Caco-2 (cell line): ENCODE measurements around the gene KCNT2. TPM values are rescaled to one million over a fixed set of nuclear protein-coding genes. Genes with fewer than 3 reads are reported as not detected.

ENCODE experiments used
- BruUV-seq: library from RNA; stranded (reverse); fragments of 400-500 nt; replicated peaks from 2 replicates; lab custom pipeline; 2021; lab: Mats Ljungman, UMichigan
- CTCF ChIA-PET: fragments of 300-600 bp; sonication (Branson Sonifier 250); formaldehyde crosslinking; loops from one replicate; lab custom pipeline; 2022; ENCODE audit warnings: antibody characterized with exemption; lab: Charles Lee
- POLR2A ChIA-PET: fragments of 300-600 bp; sonication (Branson Sonifier 250); formaldehyde crosslinking; loops from one replicate; lab custom pipeline; 2022; ENCODE audit warnings: antibody characterized with exemption; lab: Charles Lee
- DNase-seq, 2 experiments: peaks; one replicate each; pipeline versions ENCODE4 v3.0.0 to v3.0.0-alpha.2; 2020 to 2022
- H3K27me3 ChIP-seq: replicated peaks from 2 replicates; pipeline ENCODE4 v1.6.0; 2011; ENCODE audit warnings: low read length; ENCODE audit not compliant: control insufficient read depth, insufficient read depth
- H3K36me3 ChIP-seq: 2 replicates; pipeline ENCODE4 v1.5.1; 2011; ENCODE audit warnings: low read length; ENCODE audit not compliant: control insufficient read depth, insufficient read depth
- H3K4me1 ChIP-seq: fragments of 250-450 bp; sonication (Bioruptor Pico); 2 replicates; pipeline ENCODE4 v1.5.1; 2020; ENCODE audit warnings: mild to moderate bottlenecking
- H3K4me3 ChIP-seq: 2 replicates; pipeline ENCODE4 v1.5.1; 2011; ENCODE audit warnings: low read depth, mild to moderate bottlenecking, control low read depth, low read length
- H3K9me3 ChIP-seq: fragments of 250-450 bp; sonication (Bioruptor Pico); 2 replicates; pipeline ENCODE4 v1.5.1; 2020; ENCODE audit warnings: mild to moderate bottlenecking, moderate library complexity
- H3K27ac Mint-ChIP-seq: one replicate; pipeline ENCODE4 v1.8.0; 2022; ENCODE audit warnings: mixed read lengths; ENCODE audit not compliant: unreplicated experiment
- H3K27me3 Mint-ChIP-seq: one replicate; pipeline ENCODE4 v1.8.0; 2022; ENCODE audit warnings: mixed read lengths; ENCODE audit not compliant: insufficient read depth, unreplicated experiment
- H3K36me3 Mint-ChIP-seq: one replicate; pipeline ENCODE4 v1.8.0; 2022; ENCODE audit warnings: mild to moderate bottlenecking, mixed read lengths; ENCODE audit not compliant: insufficient read depth, unreplicated experiment
- H3K4me1 Mint-ChIP-seq: one replicate; pipeline ENCODE4 v1.8.0; 2022; ENCODE audit warnings: low read depth, mixed read lengths; ENCODE audit not compliant: unreplicated experiment
- H3K4me3 Mint-ChIP-seq: one replicate; pipeline ENCODE4 v1.8.0; 2022; ENCODE audit warnings: mild to moderate bottlenecking, moderate library complexity, mixed read lengths; ENCODE audit not compliant: unreplicated experiment
- H3K9me3 Mint-ChIP-seq: one replicate; pipeline ENCODE4 v1.8.0; 2022; ENCODE audit warnings: mixed read lengths; ENCODE audit not compliant: unreplicated experiment
- CTCF ChIP-seq, 2 experiments: fragments of 200-600 bp in 1 of 2; IDR thresholded peaks; 1 replicate in 1 of 2; 2 replicates in 1 of 2; pipeline versions ENCODE4 v1.5.1 to v1.8.0; 2011 to 2022; ENCODE audit warnings: antibody characterized with exemption in 1 of 2, control low read depth in 1 of 2, inconsistent platforms in 1 of 2, low read depth in 1 of 2, low read length in 1 of 2, mild to moderate bottlenecking in 1 of 2, moderate library complexity in 1 of 2; ENCODE audit not compliant: insufficient read depth in 1 of 2, severe bottlenecking in 1 of 2, unreplicated experiment in 1 of 2
- intact Hi-C: fragments of 100-400 bp; cut with micrococcal nuclease; formaldehyde crosslinking; loops from one replicate; pipeline ENCODE4 v1.10.0; 2022; ENCODE audit not compliant: unreplicated experiment
- total RNA-seq: library from RNA; stranded (reverse); gene quantifications from 2 replicates; pipeline ENCODE4 v1.2.3, GENCODE V29; 2022

KCNT2 gene
- total RNA-seq, 1 experiment from 2014 or later, result not detected

GRCh38 chr1:196466654-196467053 is 141.6 kb downstream of the KCNT2 start:
- no TSS peak for BruUV-seq
- H3K4me1 ChIP-seq, result no peaks in the 10 kb centered on the region
- CTCF ChIA-PET, result no interaction called here
- intact Hi-C loops, result no loop called here
- TF ChIP-seq CTCF (IDR thresholded peaks at IDR 0.05; ENCODE audit: insufficient read depth in 1 of 2, low read depth in 1 of 2, low read length in 1 of 2, severe bottlenecking in 1 of 2, unreplicated experiment in 1 of 2), result no peak
- no peaks in the 10 kb centered on the region for H3K36me3 Mint-ChIP-seq
- POLR2A ChIA-PET, result no interaction called here
- H3K4me1 Mint-ChIP-seq, result no peaks in the 10 kb centered on the region
- no peaks in the 10 kb centered on the region for H3K9me3 Mint-ChIP-seq
- H3K9me3 ChIP-seq, result no peaks in the 10 kb centered on the region
- H3K36me3 ChIP-seq, result no peaks in the 10 kb centered on the region
- no peak overlapping the region for H3K4me3 ChIP-seq
- no peak for DNase-seq
- no peak overlapping the region for H3K27ac Mint-ChIP-seq
- H3K27me3 Mint-ChIP-seq, result no peaks in the 10 kb centered on the region
- no peaks in the 10 kb centered on the region for H3K27me3 ChIP-seq
- H3K4me3 Mint-ChIP-seq, result no peak overlapping the region

GRCh38 chr1:196466166-196466565 is 142.1 kb downstream of the KCNT2 start:
- Mint-ChIP-seq H3K27me3 (no peaks in the 10 kb centered on the region), H3K4me1 (no peaks in the 10 kb centered on the region), H3K36me3 (no peaks in the 10 kb centered on the region), H3K4me3 (no peak overlapping the region), H3K9me3 (no peaks in the 10 kb centered on the region), H3K27ac (no peak overlapping the region)
- intact Hi-C loops, result no loop called here
- H3K36me3 ChIP-seq, result no peaks in the 10 kb centered on the region
- no peaks in the 10 kb centered on the region for H3K4me1 ChIP-seq
- H3K4me3 ChIP-seq, result no peak overlapping the region
- POLR2A ChIA-PET, result no interaction called here
- BruUV-seq, result no TSS peak
- no peaks in the 10 kb centered on the region for H3K9me3 ChIP-seq
- TF ChIP-seq CTCF (IDR thresholded peaks at IDR 0.05; ENCODE audit: insufficient read depth in 1 of 2, low read depth in 1 of 2, low read length in 1 of 2, severe bottlenecking in 1 of 2, unreplicated experiment in 1 of 2), result no peak
- CTCF ChIA-PET, result no interaction called here
- no peaks in the 10 kb centered on the region for H3K27me3 ChIP-seq
- no peak for DNase-seq

- intact Hi-C loops, result no loop called here
- no peaks in the 10 kb centered on the region for H3K9me3 Mint-ChIP-seq
- no peak for TF ChIP-seq CTCF (IDR thresholded peaks at IDR 0.05; ENCODE audit: insufficient read depth in 1 of 2, low read depth in 1 of 2, low read length in 1 of 2, severe bottlenecking in 1 of 2, unreplicated experiment in 1 of 2)
- Histone ChIP-seq H3K4me1 (no peaks in the 10 kb centered on the region), H3K4me3 (no peak overlapping the region), H3K27me3 (no peaks in the 10 kb centered on the region), H3K36me3 (no peaks in the 10 kb centered on the region), H3K9me3 (no peaks in the 10 kb centered on the region)
- no peaks in the 10 kb centered on the region for H3K36me3 Mint-ChIP-seq
- no peak overlapping the region for H3K27ac Mint-ChIP-seq
- POLR2A ChIA-PET, result no interaction called here
- no peaks in the 10 kb centered on the region for H3K27me3 Mint-ChIP-seq
- CTCF ChIA-PET, result no interaction called here
- DNase-seq, result no peak
- BruUV-seq, result no TSS peak
- H3K4me3 Mint-ChIP-seq, result no peak overlapping the region
- no peaks in the 10 kb centered on the region for H3K4me1 Mint-ChIP-seq
Observed at GRCh38 chr1:196464480-196464941, 143.7 kb downstream of the KCNT2 start.
